Measurements from ENCODE around the gene DHX58. TPM values are rescaled to one million over a fixed set of nuclear protein-coding genes. Genes with fewer than 3 reads are reported as not detected.

The DHX58 gene
- total and polyA plus RNA-seq, 2 of the 4 experiments (the other 2 are of a cell fraction): 1.1 to 2.8 TPM

- TF ChIP-seq ELK1 (IDR thresholded peaks at IDR 0.05; ENCODE audit: borderline replicate concordance, low read depth, low read length): no peak
These were observed 6.8 kb upstream of the DHX58 start (continued) for GRCh38 chr17:42119301-42119700.

GRCh38 chr17:42118545-42118944, 6.0 kb upstream of the DHX58 start:
- ChIA-PET POLR2A (ENCODE audit: unreplicated experiment) (no interaction called here), CTCF (interaction anchor here (1.6 kb wide), 1 partner anchor 17 kb away, joined by 4 read pairs; no protein-coding TSS in a partner anchor)
- Histone ChIP-seq H2AFZ (replicated peaks; ENCODE audit: low read length, poor library complexity) (no peak overlapping the region), H2BK15ac (ENCODE audit: low read depth, low read length) (no peak overlapping the region), H4K91ac (ENCODE audit: insufficient read depth, low read depth, low read length) (no peak overlapping the region), H3K27me3 (ENCODE audit: control insufficient read depth, insufficient read depth, low read length) (no peaks in the 10 kb centered on the region), H2AK9ac (replicated peaks; ENCODE audit: low read depth, low read length, poor library complexity) (peak overlapping the region; percentile 80), H2AK5ac (ENCODE audit: low read depth, low read length) (peak overlapping the region; percentile 81; the same call in 1 of the 2 replicates), H3K4me2 (ENCODE audit: low read depth, low read length) (no peak overlapping the region), H3K4me1 (ENCODE audit: control insufficient read depth, insufficient read depth, low read length) (peaks cover 7% of the 10 kb centered on the region), H3K23ac (ENCODE audit: low read depth, low read length) (no peak overlapping the region), H4K8ac (ENCODE audit: low read depth in 2 of 2, low read length in 2 of 2) (no peak overlapping the region), H2BK5ac (ENCODE audit: low read depth, low read length, poor library complexity, severe bottlenecking) (no peak overlapping the region), H3K79me1 (ENCODE audit: low read depth in 1 of 2, low read length in 2 of 2) (peaks cover 10 to 12% of the 10 kb centered on the region in 2 experiments; a peak in 3 of 4 replicates), H3K14ac (replicated peaks; ENCODE audit: low read depth, low read length) (no peak overlapping the region), H3K18ac (ENCODE audit: low read depth, low read length) (no peak overlapping the region), H3K9me3 (ENCODE audit: control insufficient read depth, insufficient read depth, low read length) (no peaks in the 10 kb centered on the region), H3K9me1 (ENCODE audit: insufficient read depth, low read length) (peaks cover 4% of the 10 kb centered on the region; the same call in 1 of the 2 replicates), H4K5ac (ENCODE audit: low read depth, low read length) (no peak overlapping the region), H4K20me1 (ENCODE audit: insufficient read depth, low read length) (peaks cover 3% of the 10 kb centered on the region; the same call in 1 of the 2 replicates), H2BK20ac (ENCODE audit: low read depth, low read length) (no peak overlapping the region), H3K9ac (ENCODE audit: low read depth, low read length) (no peak overlapping the region), H3K4ac (ENCODE audit: low read depth, low read length) (no peak overlapping the region), H3K27ac (ENCODE audit: insufficient read depth, low read length) (no peak overlapping the region), H3K36me3 (ENCODE audit: control insufficient read depth, insufficient read depth, low read length) (peaks cover 29% of the 10 kb centered on the region), H2BK120ac (ENCODE audit: low read depth, low read length) (no peak overlapping the region), H3K56ac (ENCODE audit: extremely low read depth, insufficient read depth, low read length) (no peak overlapping the region), H3K4me3 (ENCODE audit: insufficient read depth, low read depth, low read length) (no peak overlapping the region)
- in situ Hi-C loops (cut with MboI; ENCODE audit: low sequenced_read_pairs) (no loop called here), dilution Hi-C loops (cut with HindIII; ENCODE audit: low sequenced_read_pairs, unreplicated experiment) (no loop called here), intact Hi-C loops (cut with micrococcal nuclease) (no loop called here)
- BruUV-seq (replicated peaks): no TSS peak
- no CpG with 5 or more reads among the region's 2 CpGs for WGBS, 2 experiments (ENCODE audit: extremely low coverage in 2 of 2, insufficient read length in 1 of 2)
- DNase-seq: peak; percentile 25
- no peak for ATAC-seq (ENCODE audit: low read depth)
- TF ChIP-seq POLR2A (IDR thresholded peaks at IDR 0.05; ENCODE audit: low read depth, low read length): no peak
- peak; percentile 37; the same call in 1 of the 2 replicates for TF ChIP-seq SMC3 (IDR thresholded peaks at IDR 0.05; ENCODE audit: low read depth, low read length)
- no peak for TF ChIP-seq ELK1 (IDR thresholded peaks at IDR 0.05; ENCODE audit: borderline replicate concordance, low read depth, low read length)
- no peak for TF ChIP-seq USF2 (IDR thresholded peaks at IDR 0.05; ENCODE audit: low read depth, low read length)
- peak; percentile 56 for TF ChIP-seq RAD21 (IDR thresholded peaks at IDR 0.05; ENCODE audit: low read length)
- no peak for TF ChIP-seq FOS (IDR thresholded peaks at IDR 0.05; ENCODE audit: low read depth, low read length)
- TF ChIP-seq NFE2L2 (IDR thresholded peaks at IDR 0.05; ENCODE audit: low read depth, low read length): no peak
- no peak for TF ChIP-seq CHD1 (IDR thresholded peaks at IDR 0.05; ENCODE audit: low read depth, low read length)
- TF ChIP-seq MXI1 (IDR thresholded peaks at IDR 0.05; ENCODE audit: borderline replicate concordance, low read depth, low read length): no peak
- TF ChIP-seq MAZ (IDR thresholded peaks at IDR 0.05; ENCODE audit: borderline replicate concordance, low read depth, low read length): no peak
- no peak for TF ChIP-seq RCOR1 (IDR thresholded peaks at IDR 0.05; ENCODE audit: insufficient replicate concordance, low read length)
- no peak for TF ChIP-seq MAFK (IDR thresholded peaks at IDR 0.05; ENCODE audit: low read depth, low read length)
- no peak for TF ChIP-seq RFX5 (IDR thresholded peaks at IDR 0.05; ENCODE audit: low read depth, low read length)
- no peak for TF ChIP-seq BHLHE40 (IDR thresholded peaks at IDR 0.05; ENCODE audit: low read depth, low read length)
